GM23338 (cell line): Measurements from ENCODE around the gene SLC22A4. TPM values are rescaled to one million over a fixed set of nuclear protein-coding genes. Genes with fewer than 3 reads are reported as not detected.

Source experiments
- ATAC-seq: fragments of 200-7000 bp; cut with Tn5 transposase; 3 replicates; pipeline ENCODE4 v1.9.1; 2020
- DNase-seq: peaks from one replicate; pipeline ENCODE4 v3.0.0-alpha.2; 2015; ENCODE audit warnings: low spot score
- H2AFZ ChIP-seq: fragments of 200-600 bp; sonication (generic); 2 replicates; pipeline ENCODE4 v1.8.0; 2016; ENCODE audit warnings: antibody characterized with exemption, mild to moderate bottlenecking, moderate library complexity
- H3F3A ChIP-seq: fragments of 200-600 bp; sonication (generic); replicated peaks from 2 replicates; pipeline ENCODE4 v1.8.0; 2017; ENCODE audit warnings: antibody characterized with exemption, mixed run types, low read depth
- H3K27ac ChIP-seq: fragments of 200-600 bp; sonication (generic); 2 replicates; pipeline ENCODE4 v1.6.1; 2016; ENCODE audit warnings: low read depth
- H3K27me3 ChIP-seq: fragments of 200-600 bp; sonication (generic); 2 replicates; pipeline ENCODE4 v1.8.0; 2016; ENCODE audit warnings: mild to moderate bottlenecking, mixed run types, moderate library complexity; ENCODE audit not compliant: insufficient read depth
- H3K36me3 ChIP-seq: fragments of 200-600 bp; sonication (generic); 2 replicates; pipeline ENCODE4 v1.8.0; 2016; ENCODE audit warnings: mild to moderate bottlenecking; ENCODE audit not compliant: insufficient read depth
- H3K4me1 ChIP-seq: fragments of 200-600 bp; sonication (generic); 2 replicates; pipeline ENCODE4 v1.8.0; 2016; ENCODE audit warnings: mild to moderate bottlenecking, moderate library complexity; ENCODE audit not compliant: insufficient read depth
- H3K4me2 ChIP-seq: fragments of 200-600 bp; sonication (generic); 2 replicates; pipeline ENCODE4 v1.7.1; 2017; ENCODE audit warnings: mixed run types
- H3K4me3 ChIP-seq: fragments of 200-600 bp; sonication (generic); 2 replicates; pipeline ENCODE4 v1.6.1; 2016; ENCODE audit warnings: mixed run types
- H3K79me2 ChIP-seq: fragments of 200-600 bp; sonication (generic); replicated peaks from 2 replicates; pipeline ENCODE4 v1.8.0; 2017; ENCODE audit warnings: mild to moderate bottlenecking; ENCODE audit not compliant: insufficient read depth
- H3K9me2 ChIP-seq: fragments of 200-600 bp; sonication (generic); 2 replicates; pipeline ENCODE4 v1.8.0; 2017; ENCODE audit not compliant: insufficient read depth
- H4K20me1 ChIP-seq: fragments of 200-600 bp; sonication (generic); replicated peaks from 2 replicates; pipeline ENCODE4 v1.8.0; 2017; ENCODE audit warnings: mild to moderate bottlenecking; ENCODE audit not compliant: insufficient read depth
- H3K27ac Mint-ChIP-seq: 2 replicates; pipeline ENCODE4 v1.8.0; 2020; ENCODE audit warnings: inconsistent platforms, mild to moderate bottlenecking, moderate library complexity, mixed read lengths
- H3K27me3 Mint-ChIP-seq: 3 replicates; pipeline ENCODE4 v1.8.0; 2022; ENCODE audit warnings: low read depth, mild to moderate bottlenecking, moderate library complexity, mixed read lengths, inconsistent platforms; ENCODE audit not compliant: insufficient read depth, poor library complexity
- H3K36me3 Mint-ChIP-seq: 3 replicates; pipeline ENCODE4 v1.8.0; 2021; ENCODE audit warnings: low read depth, mild to moderate bottlenecking, inconsistent platforms, moderate library complexity, mixed read lengths
- H3K4me1 Mint-ChIP-seq: 3 replicates; pipeline ENCODE4 v1.8.0; 2020; ENCODE audit warnings: mild to moderate bottlenecking, inconsistent platforms, mixed read lengths
- H3K4me3 Mint-ChIP-seq: 3 replicates; pipeline ENCODE4 v1.8.0; 2021; ENCODE audit warnings: moderate library complexity, mild to moderate bottlenecking, inconsistent platforms, mixed read lengths
- H3K9me3 Mint-ChIP-seq: 3 replicates; pipeline ENCODE4 v1.8.0; 2020; ENCODE audit warnings: moderate library complexity, mild to moderate bottlenecking, inconsistent platforms, mixed read lengths
- CREB1 ChIP-seq: fragments of 250-450 bp; sonication (Bioruptor Pico); IDR thresholded peaks from 2 replicates; pipeline ENCODE4 v1.5.0; 2020; ENCODE audit warnings: low read depth, mild to moderate bottlenecking, moderate library complexity
- ETS1 ChIP-seq: IDR thresholded peaks from 2 replicates; pipeline ENCODE4 v1.6.1; 2016; ENCODE audit warnings: antibody characterized with exemption
- EZH2 ChIP-seq: fragments of 200-600 bp; sonication (generic); IDR thresholded peaks from one replicate; pipeline ENCODE4 v1.8.0; 2017; ENCODE audit warnings: antibody characterized with exemption, mild to moderate bottlenecking, low read depth; ENCODE audit not compliant: unreplicated experiment
- JUNB ChIP-seq: IDR thresholded peaks from one replicate; pipeline ENCODE4 v1.6.1; 2016; ENCODE audit warnings: antibody characterized with exemption; ENCODE audit not compliant: unreplicated experiment
- NANOG ChIP-seq: IDR thresholded peaks from 2 replicates; pipeline ENCODE4 v1.6.1; 2016; ENCODE audit warnings: antibody characterized with exemption, borderline replicate concordance
- POLR2AphosphoS5 ChIP-seq: IDR thresholded peaks from 2 replicates; pipeline ENCODE4 v1.6.1; 2016; ENCODE audit warnings: antibody characterized with exemption, low read depth
- STAT1 ChIP-seq: IDR thresholded peaks from one replicate; pipeline ENCODE4 v1.6.1; 2016; ENCODE audit warnings: antibody characterized with exemption; ENCODE audit not compliant: unreplicated experiment
- ZNF114 ChIP-seq: fragments of 250-450 bp; sonication (Bioruptor Pico); IDR thresholded peaks from 2 replicates; pipeline ENCODE4 v1.5.0; 2020; ENCODE audit warnings: mild to moderate bottlenecking, moderate library complexity
- ZNF331 ChIP-seq: fragments of 250-450 bp; sonication (Bioruptor Pico); IDR thresholded peaks from 2 replicates; pipeline ENCODE4 v1.5.0; 2020; ENCODE audit warnings: low read depth, mild to moderate bottlenecking, moderate library complexity
- ZNF462 ChIP-seq: fragments of 250-450 bp; sonication (Bioruptor Pico); IDR thresholded peaks from 2 replicates; pipeline ENCODE4 v1.5.0; 2020; ENCODE audit warnings: mild to moderate bottlenecking, moderate library complexity
- polyA plus RNA-seq: library from polyadenylated mRNA; unstranded; fragments of >200 nt; fragmentation: Nextera tagmentation; extraction: Ambion mirVana; gene quantifications from 2 replicates; pipeline ENCODE4 v1.2.1, GENCODE V29; 2016
- total RNA-seq: library from RNA; depleted of rRNA; stranded (reverse); fragments of >200 nt; shearing (Covaris generic); gene quantifications from 2 replicates; pipeline ENCODE4 v1.2.3, GENCODE V29; 2014
- TF ChIP-seq, protein P1 (sequence below), 2 experiments: fragments of 200-600 bp in 1 of 2; sonication (generic) in 1 of 2; conservative IDR thresholded peaks; 2 replicates each; pipeline versions ENCODE4 v1.5.1 to v1.6.1; 2016 to 2017; ENCODE audit warnings: antibody characterized with exemption in 2 of 2, low read depth in 2 of 2, mild to moderate bottlenecking in 2 of 2, moderate library complexity in 1 of 2
- TF ChIP-seq, protein P2 (sequence below): IDR thresholded peaks from one replicate; pipeline ENCODE4 v1.6.1; 2018; ENCODE audit warnings: antibody characterized with exemption; ENCODE audit not compliant: unreplicated experiment

SLC22A4 gene
- total and polyA plus RNA-seq, 2 experiments from 2014 or later = 0.28 to 0.40 TPM

DNA sequence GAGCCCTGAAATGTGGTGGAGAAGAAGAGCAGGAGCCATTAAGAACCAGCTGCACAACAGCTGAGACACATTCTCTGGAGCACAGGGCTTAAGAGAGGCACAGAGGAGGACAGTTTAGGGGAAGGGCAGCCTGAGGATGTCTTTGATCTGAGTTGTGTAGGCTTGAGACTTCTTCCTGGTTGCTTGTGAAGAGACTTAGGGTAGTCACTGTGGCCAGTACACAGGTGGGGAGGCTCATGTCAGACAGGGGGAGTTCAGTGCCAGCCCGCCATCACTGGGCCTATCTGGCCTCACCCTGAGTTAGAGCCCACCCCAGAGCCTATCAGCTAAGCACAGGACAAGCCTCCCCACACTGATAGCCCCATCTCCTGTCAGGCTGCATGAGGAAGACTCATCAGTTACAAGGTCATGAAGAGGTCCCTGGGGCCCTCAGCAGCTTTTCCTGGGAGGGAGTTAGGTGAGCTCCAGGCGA lies 19.8 kb downstream of the SLC22A4 start:
- H3K36me3 ChIP-seq = no peaks in the 10 kb centered on the region

More for the DNA sequence above, 19.8 kb downstream of the SLC22A4 start:
- Histone ChIP-seq H3K27me3 (no peaks in the 10 kb centered on the region), H3K79me2 (no peaks in the 10 kb centered on the region), H2AFZ (no peak overlapping the region), H3F3A (no peaks in the 10 kb centered on the region), H3K4me2 (no peak overlapping the region), H3K4me3 (no peak overlapping the region), H3K4me1 (no peaks in the 10 kb centered on the region), H3K9me2 (no peaks in the 10 kb centered on the region), H4K20me1 (no peaks in the 10 kb centered on the region), H3K27ac (no peak overlapping the region)
- ATAC-seq (no peak), DNase-seq (no peak)
- no peaks in the 10 kb centered on the region for H3K27me3 Mint-ChIP-seq
- peaks cover 2% of the 10 kb centered on the region; the same call in 1 of the 3 replicates for H3K4me1 Mint-ChIP-seq
- no peaks in the 10 kb centered on the region for H3K36me3 Mint-ChIP-seq
- no peak overlapping the region for H3K4me3 Mint-ChIP-seq
- no peak overlapping the region for H3K27ac Mint-ChIP-seq
- TF ChIP-seq ETS1 = no peak
- TF ChIP-seq, protein P1, sequence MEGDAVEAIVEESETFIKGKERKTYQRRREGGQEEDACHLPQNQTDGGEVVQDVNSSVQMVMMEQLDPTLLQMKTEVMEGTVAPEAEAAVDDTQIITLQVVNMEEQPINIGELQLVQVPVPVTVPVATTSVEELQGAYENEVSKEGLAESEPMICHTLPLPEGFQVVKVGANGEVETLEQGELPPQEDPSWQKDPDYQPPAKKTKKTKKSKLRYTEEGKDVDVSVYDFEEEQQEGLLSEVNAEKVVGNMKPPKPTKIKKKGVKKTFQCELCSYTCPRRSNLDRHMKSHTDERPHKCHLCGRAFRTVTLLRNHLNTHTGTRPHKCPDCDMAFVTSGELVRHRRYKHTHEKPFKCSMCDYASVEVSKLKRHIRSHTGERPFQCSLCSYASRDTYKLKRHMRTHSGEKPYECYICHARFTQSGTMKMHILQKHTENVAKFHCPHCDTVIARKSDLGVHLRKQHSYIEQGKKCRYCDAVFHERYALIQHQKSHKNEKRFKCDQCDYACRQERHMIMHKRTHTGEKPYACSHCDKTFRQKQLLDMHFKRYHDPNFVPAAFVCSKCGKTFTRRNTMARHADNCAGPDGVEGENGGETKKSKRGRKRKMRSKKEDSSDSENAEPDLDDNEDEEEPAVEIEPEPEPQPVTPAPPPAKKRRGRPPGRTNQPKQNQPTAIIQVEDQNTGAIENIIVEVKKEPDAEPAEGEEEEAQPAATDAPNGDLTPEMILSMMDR (conservative IDR thresholded peaks at IDR 0.05; ENCODE audit: low read depth in 2 of 2) = no peak
- no peak for TF ChIP-seq EZH2
- no peak for TF ChIP-seq ZNF114 (CRISPR knock-in tag)
- no peak for TF ChIP-seq POLR2AphosphoS5
- no peak for TF ChIP-seq ZNF331 (CRISPR knock-in tag)
- no peak for TF ChIP-seq ZNF462 (CRISPR knock-in tag)
- no peak for TF ChIP-seq STAT1
- no peak for TF ChIP-seq NANOG
- no peak for TF ChIP-seq CREB1
- TF ChIP-seq JUNB = no peak
- TF ChIP-seq, protein P2, sequence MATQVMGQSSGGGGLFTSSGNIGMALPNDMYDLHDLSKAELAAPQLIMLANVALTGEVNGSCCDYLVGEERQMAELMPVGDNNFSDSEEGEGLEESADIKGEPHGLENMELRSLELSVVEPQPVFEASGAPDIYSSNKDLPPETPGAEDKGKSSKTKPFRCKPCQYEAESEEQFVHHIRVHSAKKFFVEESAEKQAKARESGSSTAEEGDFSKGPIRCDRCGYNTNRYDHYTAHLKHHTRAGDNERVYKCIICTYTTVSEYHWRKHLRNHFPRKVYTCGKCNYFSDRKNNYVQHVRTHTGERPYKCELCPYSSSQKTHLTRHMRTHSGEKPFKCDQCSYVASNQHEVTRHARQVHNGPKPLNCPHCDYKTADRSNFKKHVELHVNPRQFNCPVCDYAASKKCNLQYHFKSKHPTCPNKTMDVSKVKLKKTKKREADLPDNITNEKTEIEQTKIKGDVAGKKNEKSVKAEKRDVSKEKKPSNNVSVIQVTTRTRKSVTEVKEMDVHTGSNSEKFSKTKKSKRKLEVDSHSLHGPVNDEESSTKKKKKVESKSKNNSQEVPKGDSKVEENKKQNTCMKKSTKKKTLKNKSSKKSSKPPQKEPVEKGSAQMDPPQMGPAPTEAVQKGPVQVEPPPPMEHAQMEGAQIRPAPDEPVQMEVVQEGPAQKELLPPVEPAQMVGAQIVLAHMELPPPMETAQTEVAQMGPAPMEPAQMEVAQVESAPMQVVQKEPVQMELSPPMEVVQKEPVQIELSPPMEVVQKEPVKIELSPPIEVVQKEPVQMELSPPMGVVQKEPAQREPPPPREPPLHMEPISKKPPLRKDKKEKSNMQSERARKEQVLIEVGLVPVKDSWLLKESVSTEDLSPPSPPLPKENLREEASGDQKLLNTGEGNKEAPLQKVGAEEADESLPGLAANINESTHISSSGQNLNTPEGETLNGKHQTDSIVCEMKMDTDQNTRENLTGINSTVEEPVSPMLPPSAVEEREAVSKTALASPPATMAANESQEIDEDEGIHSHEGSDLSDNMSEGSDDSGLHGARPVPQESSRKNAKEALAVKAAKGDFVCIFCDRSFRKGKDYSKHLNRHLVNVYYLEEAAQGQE = no peak
- no peaks in the 10 kb centered on the region for H3K9me3 Mint-ChIP-seq
